Superior temporal gyrus (tissue), 1 donor: ENCODE measurements around the gene INO80.

ENCODE experiments used
- DNase-seq: peaks from one replicate; pipeline ENCODE4 v3.0.0-alpha.2; 2016; ENCODE audit errors: extremely low spot score

INO80 gene

DNA sequence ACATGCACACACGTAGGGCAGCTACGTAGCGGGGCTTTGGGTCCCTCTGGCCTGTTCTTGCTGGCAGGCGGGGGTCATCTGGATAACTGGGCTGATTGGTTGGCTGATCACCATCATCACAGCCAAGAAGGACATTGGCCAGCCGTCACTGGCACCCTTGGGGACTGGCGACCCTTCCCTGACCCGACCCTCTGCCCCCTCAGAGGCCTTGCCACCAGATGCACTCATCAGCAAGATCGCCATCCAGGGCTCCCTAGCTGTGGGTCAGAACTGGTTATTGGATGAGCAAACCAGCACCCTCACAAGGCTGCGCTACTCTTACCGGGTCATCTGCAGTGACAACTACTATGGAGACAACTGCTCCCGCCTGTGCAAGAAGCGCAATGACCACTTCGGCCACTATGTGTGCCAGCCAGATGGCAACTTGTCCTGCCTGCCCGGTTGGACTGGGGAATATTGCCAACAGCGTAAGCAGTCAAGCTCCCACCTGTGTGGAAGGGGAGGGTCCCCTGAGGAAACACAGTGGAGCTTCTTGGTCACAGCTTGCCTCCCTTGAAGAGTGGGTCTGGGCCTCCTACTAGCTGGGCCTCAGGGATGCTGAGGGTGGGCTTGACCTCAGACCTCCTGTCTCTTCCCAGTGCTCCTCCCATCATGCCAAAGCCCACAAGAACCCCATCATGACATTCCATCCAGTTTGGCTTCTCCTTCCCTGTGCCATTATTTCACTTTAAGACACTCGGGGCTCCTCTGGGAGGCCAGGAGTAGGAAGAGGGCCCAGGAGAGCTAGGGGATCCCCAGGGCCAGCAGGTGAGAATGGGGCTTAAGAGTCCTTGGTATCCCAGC is 184.6 kb downstream of the INO80 start:
- no peak for DNase-seq

DNA sequence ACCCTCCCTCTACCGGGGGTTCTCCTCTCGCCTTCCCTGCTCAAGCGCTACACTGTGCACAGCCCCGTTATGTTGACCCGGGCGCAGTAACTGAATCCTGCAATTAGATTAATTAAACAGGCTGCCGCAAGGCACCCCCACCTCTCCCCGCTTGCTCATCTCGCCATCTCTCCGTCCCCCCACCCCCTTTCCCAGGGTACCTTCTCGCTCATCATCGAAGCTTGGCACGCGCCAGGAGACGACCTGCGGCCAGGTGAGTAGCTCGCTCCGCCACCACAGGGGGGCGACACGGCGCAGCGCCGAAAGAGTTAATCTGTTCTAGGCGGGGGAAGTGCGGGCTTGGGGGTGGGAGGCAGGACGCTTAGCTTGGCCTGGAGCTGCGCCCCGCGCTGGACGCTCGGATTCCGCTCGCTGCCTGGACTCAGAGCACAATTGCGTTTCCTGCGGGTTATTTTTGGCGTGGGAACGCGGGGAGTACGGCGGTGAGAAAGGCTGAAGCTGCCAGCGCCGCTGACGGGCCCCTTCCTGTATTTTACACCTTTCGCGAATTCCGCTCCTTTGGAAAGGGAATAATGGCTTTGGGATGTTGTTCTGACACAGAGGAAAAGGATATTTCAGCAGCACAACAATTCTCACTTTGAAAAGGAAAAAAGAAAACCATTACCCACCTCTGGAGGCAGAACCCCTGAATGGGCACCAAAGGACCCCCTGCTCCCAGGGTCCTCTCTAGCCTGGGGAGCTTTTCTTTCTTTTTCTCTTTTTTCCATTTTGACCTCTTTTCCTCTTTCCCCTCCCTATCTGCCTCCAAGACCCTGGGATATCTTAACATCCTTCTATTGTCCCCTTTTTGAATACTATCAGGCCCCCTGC is 185.4 kb downstream of the INO80 start:
- DNase-seq: no peak

- DNase-seq: no peak
These were observed 186.2 kb downstream of the INO80 start for GRCh38 chr15:40929660-40930429.
